Measurements from ENCODE around the gene CLSTN3. TPM values are rescaled to one million over a fixed set of nuclear protein-coding genes. Genes with fewer than 3 reads are reported as not detected.
A peak's percentile ranks its signal among the peaks of the same experiment; 100 is the strongest.

Gene CLSTN3
- total RNA-seq, 1 donor = 13.6 TPM

- TF ChIP-seq CTCF (IDR thresholded peaks at IDR 0.05; ENCODE audit: insufficient read depth, low read length) = no peak
- DNase-seq (ENCODE audit: low read depth) = no peak
- no peak overlapping the region for H3K4me3 ChIP-seq (ENCODE audit: low read depth, low read length)
Measured at GRCh38 chr12:7096979-7097378, 33.2 kb upstream of the CLSTN3 start.

GRCh38 chr12:7099290-7099996 is 30.7 kb upstream of the CLSTN3 start:
- no peak for TF ChIP-seq CTCF (IDR thresholded peaks at IDR 0.05; ENCODE audit: insufficient read depth, low read length)
- no peak for DNase-seq (ENCODE audit: low read depth)
- H3K4me3 ChIP-seq (ENCODE audit: low read depth, low read length) = no peak overlapping the region

- no peak overlapping the region for H3K4me3 ChIP-seq (ENCODE audit: low read depth, low read length)
- TF ChIP-seq CTCF (IDR thresholded peaks at IDR 0.05; ENCODE audit: insufficient read depth, low read length) = no peak
- no peak for DNase-seq (ENCODE audit: low read depth)
Measured at GRCh38 chr12:7100239-7100638, 29.9 kb upstream of the CLSTN3 start.

GRCh38 chr12:7101047-7101693 is 29.0 kb upstream of the CLSTN3 start:
- DNase-seq (ENCODE audit: low read depth) = peak; percentile 53
- no peak overlapping the region for H3K4me3 ChIP-seq (ENCODE audit: low read depth, low read length)
- TF ChIP-seq CTCF (IDR thresholded peaks at IDR 0.05; ENCODE audit: insufficient read depth, low read length) = no peak

GRCh38 chr12:7101694-7102131 is 28.5 kb upstream of the CLSTN3 start:
- no peak for TF ChIP-seq CTCF (IDR thresholded peaks at IDR 0.05; ENCODE audit: insufficient read depth, low read length)
- no peak overlapping the region for H3K4me3 ChIP-seq (ENCODE audit: low read depth, low read length)
- no peak for DNase-seq (ENCODE audit: low read depth)

- TF ChIP-seq CTCF (IDR thresholded peaks at IDR 0.05; ENCODE audit: insufficient read depth, low read length) = no peak
- DNase-seq (ENCODE audit: low read depth) = no peak
- no peak overlapping the region for H3K4me3 ChIP-seq (ENCODE audit: low read depth, low read length)
Measured at GRCh38 chr12:7102582-7102981, 27.6 kb upstream of the CLSTN3 start.
